IMR-90 (cell line): Measurements from ENCODE around the gene MLH3. TPM values are rescaled to one million over a fixed set of nuclear protein-coding genes. Genes with fewer than 3 reads are reported as not detected.

Experiments used
- ATAC-seq: fragments of 200-7000 bp; cut with Tn5 transposase; 2 replicates; pipeline ENCODE4 v1.9.1; 2020; ENCODE audit warnings: low read depth, mild to moderate bottlenecking, moderate library complexity
- BruUV-seq: library from RNA; stranded (reverse); fragments of 400-500 nt; replicated peaks from 2 replicates; lab custom pipeline; 2021; lab: Mats Ljungman, UMichigan
- CTCF ChIA-PET: fragments of 300-600 bp; formaldehyde crosslinking; extraction: SDS; loops from one replicate; lab custom pipeline; 2021; ENCODE audit warnings: antibody characterized with exemption; lab: Yijun Ruan, JAX
- POLR2A ChIA-PET: fragments of 300-600 bp; sonication (Branson Sonifier 250); formaldehyde crosslinking; loops from one replicate; lab custom pipeline; 2022; ENCODE audit warnings: antibody characterized with exemption; ENCODE audit not compliant: unreplicated experiment; lab: Charles Lee
- DNase-seq: peaks from one replicate; pipeline ENCODE4 v3.0.0; 2013
- H2AFZ ChIP-seq: replicated peaks from 2 replicates; pipeline ENCODE3; 2013; ENCODE audit warnings: low read length, mild to moderate bottlenecking; ENCODE audit not compliant: poor library complexity
- H2AK5ac ChIP-seq: 2 replicates; pipeline ENCODE4 v1.6.1; 2013; ENCODE audit warnings: low read depth, low read length, inconsistent platforms
- H2AK9ac ChIP-seq: replicated peaks from 2 replicates; pipeline ENCODE3; 2013; ENCODE audit warnings: mild to moderate bottlenecking, low read depth, low read length, moderate library complexity; ENCODE audit not compliant: poor library complexity
- H2BK120ac ChIP-seq: 2 replicates; pipeline ENCODE4 v1.6.1; 2013; ENCODE audit warnings: low read depth, low read length, inconsistent platforms
- H2BK15ac ChIP-seq: 3 replicates; pipeline ENCODE4 v1.6.1; 2013; ENCODE audit warnings: low read depth, low read length, inconsistent platforms
- H2BK20ac ChIP-seq: 2 replicates; pipeline ENCODE4 v1.6.1; 2013; ENCODE audit warnings: low read depth, mild to moderate bottlenecking, inconsistent platforms, low read length, moderate library complexity
- H2BK5ac ChIP-seq: 2 replicates; pipeline ENCODE4 v1.6.1; 2013; ENCODE audit warnings: mild to moderate bottlenecking, low read depth, low read length, inconsistent platforms; ENCODE audit not compliant: poor library complexity, severe bottlenecking
- H3K14ac ChIP-seq: replicated peaks from 2 replicates; pipeline ENCODE4 v1.6.1; 2013; ENCODE audit warnings: low read depth, low read length, inconsistent platforms
- H3K18ac ChIP-seq: 2 replicates; pipeline ENCODE4 v1.6.1; 2013; ENCODE audit warnings: low read depth, low read length, control low read depth
- H3K23ac ChIP-seq: 2 replicates; pipeline ENCODE4 v1.6.1; 2013; ENCODE audit warnings: low read depth, low read length, inconsistent platforms
- H3K27ac ChIP-seq: 2 replicates; pipeline ENCODE4 v1.5.1; 2013; ENCODE audit warnings: mild to moderate bottlenecking, control low read depth, low read length; ENCODE audit not compliant: insufficient read depth
- H3K27me3 ChIP-seq: 2 replicates; pipeline ENCODE4 v1.6.1; 2013; ENCODE audit warnings: low read length; ENCODE audit not compliant: control insufficient read depth, insufficient read depth
- H3K36me3 ChIP-seq: 2 replicates; pipeline ENCODE4 v1.6.1; 2013; ENCODE audit warnings: low read length, mixed read lengths; ENCODE audit not compliant: control insufficient read depth, insufficient read depth
- H3K4ac ChIP-seq: 2 replicates; pipeline ENCODE4 v1.6.1; 2013; ENCODE audit warnings: low read depth, low read length, inconsistent platforms
- H3K4me1 ChIP-seq: 2 replicates; pipeline ENCODE4 v1.6.1; 2013; ENCODE audit warnings: low read length, mixed read lengths; ENCODE audit not compliant: control insufficient read depth, insufficient read depth
- H3K4me2 ChIP-seq: 2 replicates; pipeline ENCODE4 v1.6.1; 2013; ENCODE audit warnings: low read depth, mild to moderate bottlenecking, control low read depth, low read length, moderate library complexity
- H3K4me3 ChIP-seq: 2 replicates; pipeline ENCODE4 v1.5.1; 2013; ENCODE audit warnings: low read depth, mild to moderate bottlenecking, control low read depth, low read length, moderate library complexity; ENCODE audit not compliant: insufficient read depth
- H3K56ac ChIP-seq: 2 replicates; pipeline ENCODE4 v1.6.1; 2013; ENCODE audit warnings: low read length, inconsistent platforms; ENCODE audit not compliant: insufficient read depth; ENCODE audit errors: extremely low read depth
- H3K79me1 ChIP-seq, 2 experiments: 2 replicates each; pipeline ENCODE4 v1.6.1; 2013; ENCODE audit warnings: low read length in 2 of 2, inconsistent platforms in 1 of 2, low read depth in 1 of 2
- H3K9ac ChIP-seq: 2 replicates; pipeline ENCODE4 v1.6.1; 2013; ENCODE audit warnings: low read depth, low read length, control low read depth
- H3K9me1 ChIP-seq: 2 replicates; pipeline ENCODE4 v1.6.1; 2013; ENCODE audit warnings: low read length, inconsistent platforms; ENCODE audit not compliant: insufficient read depth
- H3K9me3 ChIP-seq: 2 replicates; pipeline ENCODE4 v1.6.1; 2013; ENCODE audit warnings: low read length; ENCODE audit not compliant: control insufficient read depth, insufficient read depth
- H4K20me1 ChIP-seq: 2 replicates; pipeline ENCODE4 v1.6.1; 2013; ENCODE audit warnings: low read length, inconsistent platforms; ENCODE audit not compliant: insufficient read depth
- H4K5ac ChIP-seq: 2 replicates; pipeline ENCODE4 v1.6.1; 2013; ENCODE audit warnings: mild to moderate bottlenecking, low read depth, low read length, control low read depth
- H4K8ac ChIP-seq, 2 experiments: 2 replicates each; pipeline ENCODE4 v1.6.1; 2013; ENCODE audit warnings: low read depth in 2 of 2, low read length in 2 of 2, control low read depth in 1 of 2, inconsistent platforms in 1 of 2
- H4K91ac ChIP-seq: 2 replicates; pipeline ENCODE4 v1.6.1; 2013; ENCODE audit warnings: low read depth, low read length, inconsistent platforms; ENCODE audit not compliant: insufficient read depth
- BHLHE40 ChIP-seq: fragments of 150-350 bp; IDR thresholded peaks from 2 replicates; pipeline ENCODE4 v1.6.1; 2016; ENCODE audit warnings: mild to moderate bottlenecking, low read depth, low read length
- CEBPB ChIP-seq: IDR thresholded peaks from 2 replicates; pipeline ENCODE4 v1.6.1; 2012; ENCODE audit warnings: low read depth, low read length, improper control_type of control experiment
- CHD1 ChIP-seq: IDR thresholded peaks from 2 replicates; pipeline ENCODE4 v1.6.1; 2012; ENCODE audit warnings: low read depth, low read length, improper control_type of control experiment
- CTCF ChIP-seq: conservative IDR thresholded peaks from 2 replicates; pipeline ENCODE4 v1.5.1; 2012; ENCODE audit warnings: mild to moderate bottlenecking, low read depth, low read length, improper control_type of control experiment
- ELK1 ChIP-seq: fragments of 150-350 bp; IDR thresholded peaks from 2 replicates; pipeline ENCODE4 v1.6.1; 2016; ENCODE audit warnings: low read depth, mild to moderate bottlenecking, low read length, moderate library complexity, borderline replicate concordance
- FOS ChIP-seq: fragments of 150-350 bp; IDR thresholded peaks from 2 replicates; pipeline ENCODE4 v1.6.1; 2016; ENCODE audit warnings: low read depth, low read length
- MAFK ChIP-seq: IDR thresholded peaks from 2 replicates; pipeline ENCODE4 v1.6.1; 2012; ENCODE audit warnings: low read depth, low read length, improper control_type of control experiment
- MAZ ChIP-seq: IDR thresholded peaks from 2 replicates; pipeline ENCODE4 v1.6.1; 2012; ENCODE audit warnings: low read depth, mild to moderate bottlenecking, low read length, improper control_type of control experiment, moderate library complexity, borderline replicate concordance
- MXI1 ChIP-seq: IDR thresholded peaks from 2 replicates; pipeline ENCODE4 v1.6.1; 2012; ENCODE audit warnings: low read depth, mild to moderate bottlenecking, low read length, moderate library complexity, borderline replicate concordance
- NFE2L2 ChIP-seq: fragments of 150-350 bp; IDR thresholded peaks from 2 replicates; pipeline ENCODE4 v1.6.1; 2016; ENCODE audit warnings: low read depth, mild to moderate bottlenecking, low read length
- POLR2A ChIP-seq: IDR thresholded peaks from 2 replicates; pipeline ENCODE4 v1.6.1; 2012; ENCODE audit warnings: mild to moderate bottlenecking, low read depth, low read length
- RAD21 ChIP-seq: IDR thresholded peaks from 2 replicates; pipeline ENCODE4 v1.6.1; 2012; ENCODE audit warnings: low read length, improper control_type of control experiment
- RCOR1 ChIP-seq: IDR thresholded peaks from 2 replicates; pipeline ENCODE4 v1.6.1; 2012; ENCODE audit warnings: mild to moderate bottlenecking, low read length, improper control_type of control experiment; ENCODE audit not compliant: insufficient replicate concordance
- RFX5 ChIP-seq: IDR thresholded peaks from 2 replicates; pipeline ENCODE4 v1.8.0; 2012; ENCODE audit warnings: low read depth, mild to moderate bottlenecking, low read length, moderate library complexity
- SMC3 ChIP-seq: fragments of 150-350 bp; IDR thresholded peaks from 2 replicates; pipeline ENCODE4 v1.6.1; 2016; ENCODE audit warnings: low read depth, mild to moderate bottlenecking, antibody characterized with exemption, low read length, moderate library complexity
- USF2 ChIP-seq: fragments of 150-350 bp; IDR thresholded peaks from 2 replicates; pipeline ENCODE4 v1.6.1; 2017; ENCODE audit warnings: mild to moderate bottlenecking, antibody characterized with exemption, low read length, low read depth
- WGBS, 2 experiments: methylation state at CpG; one replicate each; pipeline versions ENCODE4 v1.1.5 to v1.1.7; 2013; ENCODE audit warnings: missing lambda C conversion rate in 2 of 2; ENCODE audit not compliant: insufficient read length in 1 of 2; ENCODE audit errors: extremely low coverage in 2 of 2; 5-methylcytosine and 5-hydroxymethylcytosine counted together
- dilution Hi-C: fragments of 300-500 bp; cut with HindIII; formaldehyde crosslinking; loops from one replicate; pipeline ENCODE4 v1.14.3; 2018; ENCODE audit warnings: low sequenced_read_pairs; ENCODE audit not compliant: unreplicated experiment
- in situ Hi-C: fragments of 300-500 bp; cut with MboI; formaldehyde crosslinking; loops from 3 replicates; pipeline ENCODE4 v1.14.3; 2019; ENCODE audit warnings: low sequenced_read_pairs, inconsistent platforms, mixed read lengths
- intact Hi-C: fragments of 100-400 bp; cut with micrococcal nuclease; formaldehyde crosslinking; loops from 2 replicates; pipeline ENCODE4 v1.10.0; 2022
- polyA plus RNA-seq, 3 experiments: library from polyadenylated mRNA; depleted of rRNA; stranded (reverse); fragments of >200 nt; gene quantifications; 2 replicates each; pipeline ENCODE4 v1.2.3, GENCODE V29; 2012; ENCODE audit warnings: low replicate concordance in 1 of 3
- total RNA-seq: library from RNA; depleted of rRNA; stranded (reverse); fragments of >200 nt; gene quantifications from 2 replicates; pipeline ENCODE4 v1.2.3, GENCODE V29; 2012

MLH3 gene
- total and polyA plus RNA-seq, 2 of the 4 experiments (the other 2 are of a cell fraction), result 5.6 to 14.7 TPM

- TF ChIP-seq RFX5 (no peak), RAD21 (no peak), CTCF (no peak), CEBPB (no peak), ELK1 (no peak), RCOR1 (no peak), SMC3 (no peak), MAFK (no peak), POLR2A (no peak), FOS (no peak), BHLHE40 (no peak), MAZ (no peak), NFE2L2 (no peak), CHD1 (no peak), USF2 (no peak), MXI1 (no peak)
These were observed 10.8 kb downstream of the MLH3 start for GRCh38 chr14:75040507-75040906.

More at GRCh38 chr14:75040507-75040906, 10.8 kb downstream of the MLH3 start:
- Histone ChIP-seq H4K91ac (no peak overlapping the region), H3K4me2 (no peak overlapping the region), H4K5ac (no peak overlapping the region), H2BK15ac (no peak overlapping the region), H4K8ac (no peak overlapping the region), H3K4me1 (peaks cover 10% of the 10 kb centered on the region), H3K18ac (no peak overlapping the region), H3K9ac (no peak overlapping the region), H3K23ac (no peak overlapping the region), H3K4me3 (no peak overlapping the region), H3K36me3 (peaks cover 5% of the 10 kb centered on the region; the same call in 1 of the 2 replicates), H3K9me3 (no peaks in the 10 kb centered on the region), H3K27ac (no peak overlapping the region), H3K56ac (no peak overlapping the region), H2AK9ac (no peak overlapping the region), H2BK20ac (0 out of 2 replicates have a peak overlapping the region, but pooled peaks have one; percentile 6), H3K14ac (no peak overlapping the region), H2BK120ac (no peak overlapping the region; the same call in 1 of the 2 replicates), H3K4ac (no peak overlapping the region), H3K79me1 (peaks cover 5 to 13% of the 10 kb centered on the region in 2 experiments; a peak in 2 of 4 replicates), H2AFZ (no peak overlapping the region), H2BK5ac (no peak overlapping the region), H4K20me1 (no peaks in the 10 kb centered on the region), H2AK5ac (no peak overlapping the region), H3K9me1 (peaks cover 12% of the 10 kb centered on the region), H3K27me3 (no peaks in the 10 kb centered on the region)
- in situ Hi-C loops, result no loop called here
- ATAC-seq (no peak), DNase-seq (no peak)
- POLR2A ChIA-PET, result no interaction called here
- BruUV-seq, result no TSS peak
- dilution Hi-C loops, result no loop called here
- intact Hi-C loops, result no loop called here
- CTCF ChIA-PET, result no interaction called here
- no CpG with 5 or more reads among the region's 1 CpG for WGBS, 2 experiments
